OCI-LY7 (cell line): ENCODE data around the gene PCDH9.

ENCODE experiments used
- CTCF ChIP-seq: fragments of 200-600 bp; sonication (generic); conservative IDR thresholded peaks from 2 replicates; pipeline ENCODE4 v1.5.1; 2014; ENCODE audit warnings: mild to moderate bottlenecking, antibody characterized with exemption, low read length, moderate library complexity, mixed read lengths
- EZH2phosphoT487 ChIP-seq: fragments of 200-600 bp; sonication (generic); IDR thresholded peaks from 2 replicates; pipeline ENCODE4 v1.6.1; 2018; ENCODE audit warnings: low read depth, borderline replicate concordance, mild to moderate bottlenecking, mixed run types, antibody characterized with exemption, low read length, moderate library complexity, mixed read lengths

DNA sequence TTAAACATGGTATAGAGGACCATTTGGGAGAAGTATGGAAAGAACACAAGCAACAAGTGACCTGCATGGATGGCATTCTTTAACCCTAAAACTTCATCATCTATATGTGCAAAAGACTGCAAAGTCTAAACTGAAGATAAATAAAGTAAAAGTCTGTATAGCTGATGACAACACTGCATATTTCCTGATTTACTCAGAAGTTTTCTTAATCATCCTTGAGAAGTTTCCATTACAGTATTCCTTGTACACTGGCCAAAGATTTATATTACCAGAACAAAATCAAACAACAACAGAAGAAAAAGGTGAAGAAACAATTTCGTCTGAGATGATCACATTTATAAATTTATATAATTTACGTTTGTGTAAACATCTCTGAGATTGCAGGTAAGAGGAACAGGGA, 805.7 kb downstream of the PCDH9 start:
- TF ChIP-seq CTCF (no peak), EZH2phosphoT487 (no peak)
